HEK293T (cell line): ENCODE data around the gene CXXC5.
"Not testable (repeated sequence)": the region's sequence is repeated elsewhere in the genome, so short reads cannot be mapped to it uniquely, and the experiment has no call there.

ENCODE experiments used
- BHLHE40 ChIP-seq: fragments of 450-650 bp; IDR thresholded peaks from 2 replicates; pipeline ENCODE4 v1.6.1; 2016; ENCODE audit warnings: mild to moderate bottlenecking, moderate library complexity, borderline replicate concordance
- FOXK2 ChIP-seq: fragments of 450-650 bp; IDR thresholded peaks from 2 replicates; pipeline ENCODE4 v1.6.1; 2016; ENCODE audit warnings: mild to moderate bottlenecking
- HDGF ChIP-seq: fragments of 450-650 bp; IDR thresholded peaks from 2 replicates; pipeline ENCODE4 v1.6.1; 2017; ENCODE audit warnings: antibody characterized with exemption, borderline replicate concordance

DNA sequence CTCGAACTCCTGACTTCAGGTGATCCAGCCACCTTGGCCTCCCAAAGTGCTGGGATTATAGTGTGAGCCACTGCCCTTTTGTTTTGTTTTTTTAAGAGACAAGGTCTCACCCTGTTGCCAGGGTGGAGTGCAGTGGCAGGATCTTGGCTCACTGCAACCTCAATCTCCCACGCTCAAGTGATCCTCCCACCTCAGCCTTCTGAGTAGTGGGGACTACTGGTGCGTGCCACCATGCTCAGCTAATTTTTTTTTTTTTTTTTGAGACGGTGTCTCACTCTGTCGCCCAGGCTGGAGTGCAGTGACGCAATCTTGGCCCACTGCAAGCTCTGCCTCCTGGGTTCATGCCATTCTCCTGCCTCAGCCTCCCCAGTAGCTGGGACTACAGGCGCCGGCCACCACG is 79.5 kb downstream of the CXXC5 start:
- not testable (repeated sequence) for TF ChIP-seq BHLHE40, FOXK2, HDGF
